ENCODE measurements around the gene RRP1B. TPM values are rescaled to one million over a fixed set of nuclear protein-coding genes. Genes with fewer than 3 reads are reported as not detected.

Gene RRP1B
- total RNA-seq, 1 donor from 2014 or later: 45.0 TPM

- no peaks in the 10 kb centered on the region for H3K4me1 ChIP-seq
- H3K79me2 ChIP-seq (ENCODE audit: low read depth): no peaks in the 10 kb centered on the region
- H3K9me3 ChIP-seq (ENCODE audit: low read depth): no peaks in the 10 kb centered on the region
- no peak overlapping the region for H3K4me3 Mint-ChIP-seq
- H3K9ac ChIP-seq: no peak overlapping the region
- no peak overlapping the region for H2AFZ ChIP-seq (replicated peaks)
- H3K36me3 ChIP-seq: no peaks in the 10 kb centered on the region
- no peaks in the 10 kb centered on the region for H3K36me3 Mint-ChIP-seq
- DNase-seq (ENCODE audit: low spot score): no peak
- H3K27ac ChIP-seq: no peak overlapping the region
- no peaks in the 10 kb centered on the region for H3K27me3 ChIP-seq
- H4K20me1 ChIP-seq (ENCODE audit: low read depth): no peaks in the 10 kb centered on the region
- H3K27ac Mint-ChIP-seq: no peak overlapping the region
- no peaks in the 10 kb centered on the region for H3K27me3 Mint-ChIP-seq (ENCODE audit: insufficient read depth, low read depth)
- no peak overlapping the region for H3K4me2 ChIP-seq
- peaks cover 27% of the 10 kb centered on the region for H3K4me1 Mint-ChIP-seq
- no peaks in the 10 kb centered on the region for H3K9me3 Mint-ChIP-seq
- TF ChIP-seq EZH2phosphoT487 (IDR thresholded peaks at IDR 0.05) (no peak), CTCF (IDR thresholded peaks at IDR 0.05) (no peak), EZH2 (IDR thresholded peaks at IDR 0.05) (no peak)
- peaks cover 2% of the 10 kb centered on the region for H3F3A ChIP-seq (ENCODE audit: low read depth)
- H3K4me3 ChIP-seq: no peak overlapping the region
Observed at GRCh38 chr21:43644609-43645008, 14.8 kb upstream of the RRP1B start.

- peak; percentile 66 for DNase-seq (ENCODE audit: low spot score)
- Histone ChIP-seq H3K9me3 (ENCODE audit: low read depth) (no peaks in the 10 kb centered on the region), H3K27ac (no peak overlapping the region), H3K4me1 (no peaks in the 10 kb centered on the region), H3K9ac (no peak overlapping the region), H3F3A (ENCODE audit: low read depth) (peaks cover 2% of the 10 kb centered on the region), H3K4me3 (no peak overlapping the region), H3K79me2 (ENCODE audit: low read depth) (no peaks in the 10 kb centered on the region), H4K20me1 (ENCODE audit: low read depth) (no peaks in the 10 kb centered on the region), H2AFZ (replicated peaks) (no peak overlapping the region), H3K4me2 (no peak overlapping the region), H3K27me3 (no peaks in the 10 kb centered on the region), H3K36me3 (no peaks in the 10 kb centered on the region)
- no peaks in the 10 kb centered on the region for H3K36me3 Mint-ChIP-seq
- no peaks in the 10 kb centered on the region for H3K27me3 Mint-ChIP-seq (ENCODE audit: insufficient read depth, low read depth)
- H3K9me3 Mint-ChIP-seq: no peaks in the 10 kb centered on the region
- no peak overlapping the region for H3K4me3 Mint-ChIP-seq
- peak overlapping the region; percentile 76 for H3K27ac Mint-ChIP-seq
- H3K4me1 Mint-ChIP-seq: peaks cover 27% of the 10 kb centered on the region
- TF ChIP-seq EZH2phosphoT487 (IDR thresholded peaks at IDR 0.05) (no peak), CTCF (IDR thresholded peaks at IDR 0.05) (peak; percentile 51)
Observed at GRCh38 chr21:43645136-43645891, 14.0 kb upstream of the RRP1B start.

- peaks cover 27% of the 10 kb centered on the region for H3K4me1 Mint-ChIP-seq
- no peak overlapping the region for H3K27ac Mint-ChIP-seq
- Histone ChIP-seq H3K4me1 (no peaks in the 10 kb centered on the region), H3K36me3 (no peaks in the 10 kb centered on the region), H3K27me3 (no peaks in the 10 kb centered on the region), H3K79me2 (ENCODE audit: low read depth) (no peaks in the 10 kb centered on the region), H3K9ac (no peak overlapping the region), H2AFZ (replicated peaks) (no peak overlapping the region), H4K20me1 (ENCODE audit: low read depth) (no peaks in the 10 kb centered on the region), H3K4me3 (no peak overlapping the region), H3K9me3 (ENCODE audit: low read depth) (no peaks in the 10 kb centered on the region), H3F3A (ENCODE audit: low read depth) (peaks cover 2% of the 10 kb centered on the region), H3K4me2 (no peak overlapping the region), H3K27ac (no peak overlapping the region)
- no peak for DNase-seq (ENCODE audit: low spot score)
- H3K36me3 Mint-ChIP-seq: no peaks in the 10 kb centered on the region
- H3K9me3 Mint-ChIP-seq: no peaks in the 10 kb centered on the region
- no peak overlapping the region for H3K4me3 Mint-ChIP-seq
- TF ChIP-seq CTCF (IDR thresholded peaks at IDR 0.05) (no peak), EZH2 (IDR thresholded peaks at IDR 0.05) (no peak), EZH2phosphoT487 (IDR thresholded peaks at IDR 0.05) (no peak)
- H3K27me3 Mint-ChIP-seq (ENCODE audit: insufficient read depth, low read depth): no peaks in the 10 kb centered on the region
Observed at GRCh38 chr21:43645976-43646375, 13.4 kb upstream of the RRP1B start.

All from neural progenitor cell (in vitro differentiated cells).